ENCODE data around the gene IL26.

Gene IL26

DNA sequence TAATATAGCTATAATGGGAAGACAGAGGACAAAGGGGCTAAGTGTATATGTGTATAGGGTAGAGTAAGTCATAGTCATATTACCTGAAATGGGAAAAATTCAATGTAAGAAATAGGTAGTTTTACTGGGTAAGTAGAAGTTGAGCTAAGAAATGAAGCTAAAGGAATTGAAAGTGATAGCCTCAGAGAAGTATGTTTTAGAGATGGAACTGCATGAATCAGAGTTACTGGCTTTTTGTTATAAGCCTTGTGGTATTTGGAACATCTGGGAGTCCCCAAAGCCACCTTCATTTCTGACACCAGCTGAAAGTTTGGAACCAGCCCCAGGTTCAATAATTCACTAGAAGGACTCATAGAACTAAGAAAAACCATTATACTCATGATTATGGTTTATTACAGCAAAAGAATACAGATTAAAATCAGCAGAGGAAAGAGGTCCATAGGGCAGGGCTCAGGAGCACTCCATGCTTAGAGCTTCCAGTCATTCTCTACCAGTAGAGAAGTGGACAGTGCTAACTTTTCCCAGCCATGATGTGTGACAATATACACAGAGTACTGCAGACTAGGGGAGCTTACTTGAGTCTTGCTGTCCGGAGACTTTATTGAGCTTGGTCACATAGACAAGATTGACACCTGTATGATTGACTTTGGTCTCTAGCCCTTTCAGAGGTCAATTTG, 56.3 kb downstream of the IL26 start:
- no peak for DNase-seq (ENCODE audit: low read depth)
- TF ChIP-seq, protein P1, sequence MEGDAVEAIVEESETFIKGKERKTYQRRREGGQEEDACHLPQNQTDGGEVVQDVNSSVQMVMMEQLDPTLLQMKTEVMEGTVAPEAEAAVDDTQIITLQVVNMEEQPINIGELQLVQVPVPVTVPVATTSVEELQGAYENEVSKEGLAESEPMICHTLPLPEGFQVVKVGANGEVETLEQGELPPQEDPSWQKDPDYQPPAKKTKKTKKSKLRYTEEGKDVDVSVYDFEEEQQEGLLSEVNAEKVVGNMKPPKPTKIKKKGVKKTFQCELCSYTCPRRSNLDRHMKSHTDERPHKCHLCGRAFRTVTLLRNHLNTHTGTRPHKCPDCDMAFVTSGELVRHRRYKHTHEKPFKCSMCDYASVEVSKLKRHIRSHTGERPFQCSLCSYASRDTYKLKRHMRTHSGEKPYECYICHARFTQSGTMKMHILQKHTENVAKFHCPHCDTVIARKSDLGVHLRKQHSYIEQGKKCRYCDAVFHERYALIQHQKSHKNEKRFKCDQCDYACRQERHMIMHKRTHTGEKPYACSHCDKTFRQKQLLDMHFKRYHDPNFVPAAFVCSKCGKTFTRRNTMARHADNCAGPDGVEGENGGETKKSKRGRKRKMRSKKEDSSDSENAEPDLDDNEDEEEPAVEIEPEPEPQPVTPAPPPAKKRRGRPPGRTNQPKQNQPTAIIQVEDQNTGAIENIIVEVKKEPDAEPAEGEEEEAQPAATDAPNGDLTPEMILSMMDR (IDR thresholded peaks at IDR 0.05; ENCODE audit: control insufficient read depth, extremely low read depth, insufficient read depth) = no peak
- H3K4me3 ChIP-seq (ENCODE audit: low read depth, low read length) = no peak overlapping the region

DNA sequence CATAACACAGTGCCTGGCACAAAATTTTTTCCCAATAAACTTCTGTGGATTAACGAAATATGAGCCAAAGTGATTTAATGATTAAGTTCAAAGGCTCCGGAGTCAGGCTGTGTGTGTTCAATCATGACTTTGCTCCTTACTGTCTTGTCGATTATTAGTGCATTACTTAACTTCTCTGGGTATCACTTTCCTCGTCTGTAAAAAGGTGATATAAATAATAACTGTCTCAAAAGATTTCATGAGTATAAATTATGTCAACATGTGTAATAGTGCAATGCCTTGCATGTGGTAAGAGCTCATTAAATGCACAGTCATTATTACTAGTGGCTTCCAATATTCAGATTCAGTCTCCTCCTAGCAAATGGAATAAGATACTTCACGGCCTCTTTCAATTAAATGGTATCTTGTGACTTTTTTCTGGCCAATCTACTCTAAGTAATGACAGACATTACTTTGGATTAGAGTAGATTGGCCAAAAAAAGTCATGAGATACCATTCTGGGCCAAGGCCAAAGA, 59.2 kb downstream of the IL26 start:
- H3K4me3 ChIP-seq (ENCODE audit: low read depth, low read length) = no peak overlapping the region
- TF ChIP-seq, protein P1 (IDR thresholded peaks at IDR 0.05; ENCODE audit: control insufficient read depth, extremely low read depth, insufficient read depth) = no peak
- DNase-seq (ENCODE audit: low read depth) = no peak

DNA sequence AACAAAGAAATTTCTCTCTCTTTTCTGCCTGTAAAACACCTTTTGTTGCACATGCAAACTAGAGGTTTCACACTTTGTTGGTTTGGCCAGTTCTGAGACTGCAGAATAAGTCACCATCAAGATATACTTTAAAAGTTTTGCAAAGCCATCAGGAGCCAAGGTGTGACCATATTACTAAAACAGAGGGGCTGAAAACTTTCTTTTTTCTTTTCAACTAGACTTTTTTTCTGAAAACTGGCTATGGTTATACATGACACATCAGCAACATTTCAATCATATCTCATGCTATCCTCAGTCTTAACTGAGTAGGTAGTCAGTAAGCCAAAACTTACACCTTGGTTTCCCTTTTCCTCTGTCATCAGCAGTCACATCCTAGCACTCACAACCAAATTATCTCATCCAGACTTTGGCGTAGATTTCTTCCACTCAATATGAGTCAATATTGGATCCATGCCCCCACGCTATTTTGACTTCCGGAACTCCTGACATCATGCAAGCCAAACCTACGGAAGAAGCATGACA, 62.0 kb downstream of the IL26 start:
- TF ChIP-seq, protein P1 (IDR thresholded peaks at IDR 0.05; ENCODE audit: control insufficient read depth, extremely low read depth, insufficient read depth) = no peak
- H3K4me3 ChIP-seq (ENCODE audit: low read depth, low read length) = no peak overlapping the region
- DNase-seq (ENCODE audit: low read depth) = no peak

DNA sequence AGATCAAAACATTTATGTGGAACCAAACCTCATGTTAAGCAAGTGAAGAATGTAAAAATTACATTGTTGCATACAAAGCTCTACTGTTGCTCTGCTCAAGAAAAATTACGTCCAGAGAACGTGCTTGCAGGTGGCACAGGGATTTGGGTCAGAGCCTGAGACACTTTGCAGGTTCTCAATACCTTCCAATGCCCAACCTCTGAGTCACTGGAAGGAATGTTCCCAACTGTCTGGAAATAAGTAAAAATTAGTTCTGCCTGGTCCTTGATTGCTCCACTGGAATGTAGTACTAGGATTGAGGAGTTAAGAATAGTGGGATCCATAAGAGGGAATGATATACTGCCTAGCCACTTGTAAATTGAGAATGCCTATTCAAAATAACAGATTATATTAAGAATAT, 63.2 kb downstream of the IL26 start:
- H3K4me3 ChIP-seq (ENCODE audit: low read depth, low read length) = no peak overlapping the region
- no peak for DNase-seq (ENCODE audit: low read depth)
- TF ChIP-seq, protein P1 (IDR thresholded peaks at IDR 0.05; ENCODE audit: control insufficient read depth, extremely low read depth, insufficient read depth) = no peak

DNA sequence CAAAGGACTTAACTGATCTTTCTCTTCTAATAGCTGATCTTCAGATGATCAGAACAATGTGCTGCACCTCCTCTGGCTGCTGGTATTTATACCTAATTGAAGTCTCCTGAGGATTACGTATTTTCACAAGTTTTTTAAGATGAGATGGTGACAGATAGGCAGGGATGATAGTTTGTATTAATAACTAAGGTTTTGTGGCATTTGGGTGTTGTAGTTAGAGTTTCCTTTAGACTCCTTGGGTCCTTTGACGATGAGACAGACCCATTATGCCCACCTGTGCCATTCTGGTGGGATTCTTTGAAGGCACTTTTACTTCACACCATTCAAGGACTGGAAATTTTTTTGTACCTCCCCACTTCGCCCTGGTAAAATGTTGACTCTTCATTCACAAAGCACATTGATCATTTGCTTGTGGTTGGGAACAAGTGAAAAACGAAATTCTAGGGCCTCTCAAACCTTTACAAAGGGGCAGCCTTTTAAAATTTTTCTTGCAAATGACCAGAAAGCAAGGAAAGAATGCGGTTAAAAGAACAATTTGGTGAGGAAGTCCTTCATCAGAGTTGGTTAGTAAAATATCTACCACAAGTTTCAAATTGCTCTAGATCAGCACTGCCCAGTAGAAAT, 65.8 kb downstream of the IL26 start, which contains the start of gene IFNG:
Gene IFNG, minus strand, starts transcription at position 60 of the 624 bp plus-strand sequence. CDS start 125 bp downstream, outside the sequence.
- TF ChIP-seq, protein P1 (IDR thresholded peaks at IDR 0.05; ENCODE audit: control insufficient read depth, extremely low read depth, insufficient read depth) = no peak
- H3K4me3 ChIP-seq (ENCODE audit: low read depth, low read length) = no peak within 1 kb of the TSS
- DNase-seq (ENCODE audit: low read depth) = no peak

DNA sequence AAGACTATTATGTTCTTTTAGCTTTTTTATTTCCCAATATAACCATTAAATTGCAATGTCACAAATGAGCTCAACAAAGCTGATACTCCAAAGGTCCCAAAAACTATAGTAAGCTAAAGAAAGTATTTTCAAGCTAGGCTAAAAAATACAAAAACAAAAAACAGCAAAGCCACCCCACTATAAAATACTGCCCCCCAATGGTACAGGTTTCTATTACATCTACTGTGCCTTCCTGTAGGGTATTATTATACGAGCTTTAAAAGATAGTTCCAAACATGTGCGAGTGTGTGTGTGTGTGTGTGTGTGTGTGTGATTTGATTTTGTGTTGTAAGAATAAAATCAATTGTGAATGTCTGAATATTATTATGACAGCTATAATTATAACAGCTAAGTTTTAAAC, 67.2 kb downstream of the IL26 start:
- H3K4me3 ChIP-seq (ENCODE audit: low read depth, low read length) = no peak overlapping the region
- DNase-seq (ENCODE audit: low read depth) = no peak
- TF ChIP-seq, protein P1 (IDR thresholded peaks at IDR 0.05; ENCODE audit: control insufficient read depth, extremely low read depth, insufficient read depth) = peak; percentile 42
